GM04504 (cell line): ENCODE measurements around the gene JMJD1C.

Experiments used
- DNase-seq: peaks from one replicate; pipeline ENCODE4 v3.0.0-alpha.2; 2012; ENCODE audit warnings: low read depth

Gene JMJD1C

GRCh38 chr10:63123727-63124362, 341.9 kb downstream of the JMJD1C start:
- no peak for DNase-seq

GRCh38 chr10:63120554-63120953, 345.2 kb downstream of the JMJD1C start:
- peak; percentile 96 for DNase-seq

- DNase-seq, result no peak
Measured at GRCh38 chr10:63119041-63119440, 346.7 kb downstream of the JMJD1C start.
